AG09309 (cell line): ENCODE measurements around the gene SAMMSON.

Experiments used
- DNase-seq: peaks from one replicate; pipeline ENCODE4 v3.0.0-alpha.2; 2010; ENCODE audit warnings: low read depth
- H3K4me3 ChIP-seq: 2 replicates; pipeline ENCODE4 v1.5.1; 2011; ENCODE audit warnings: mild to moderate bottlenecking, low read depth, low read length, moderate library complexity; ENCODE audit not compliant: control insufficient read depth
- CTCF ChIP-seq: IDR thresholded peaks from 2 replicates; pipeline ENCODE4 v1.5.1; 2011; ENCODE audit warnings: mild to moderate bottlenecking, low read depth, low read length, inconsistent platforms; ENCODE audit not compliant: insufficient read depth, control insufficient read depth; ENCODE audit errors: missing control alignments

Gene SAMMSON

GRCh38 chr3:70040386-70040785 is 40.9 kb downstream of the SAMMSON start:
- no peak for DNase-seq
- no peak for TF ChIP-seq CTCF
- no peak overlapping the region for H3K4me3 ChIP-seq

GRCh38 chr3:70042641-70043040 is 43.1 kb downstream of the SAMMSON start:
- no peak for DNase-seq
- H3K4me3 ChIP-seq: no peak overlapping the region
- no peak for TF ChIP-seq CTCF

GRCh38 chr3:70049761-70050160 is 50.2 kb downstream of the SAMMSON start:
- TF ChIP-seq CTCF: no peak
- H3K4me3 ChIP-seq: no peak overlapping the region
- no peak for DNase-seq

- no peak overlapping the region for H3K4me3 ChIP-seq
- no peak for TF ChIP-seq CTCF
- DNase-seq: no peak
Measured at GRCh38 chr3:70053293-70053692, 53.8 kb downstream of the SAMMSON start.

GRCh38 chr3:70056081-70056480 is 56.5 kb downstream of the SAMMSON start:
- H3K4me3 ChIP-seq: no peak overlapping the region
- DNase-seq: no peak
- no peak for TF ChIP-seq CTCF

GRCh38 chr3:70057426-70057825 is 57.9 kb downstream of the SAMMSON start:
- no peak for TF ChIP-seq CTCF
- no peak overlapping the region for H3K4me3 ChIP-seq
- DNase-seq: no peak

- TF ChIP-seq CTCF: no peak
- no peak for DNase-seq
- H3K4me3 ChIP-seq: no peak overlapping the region
Measured at GRCh38 chr3:70061096-70061495, 61.6 kb downstream of the SAMMSON start.
